ENCODE results near the gene PRRX1.

DNA sequence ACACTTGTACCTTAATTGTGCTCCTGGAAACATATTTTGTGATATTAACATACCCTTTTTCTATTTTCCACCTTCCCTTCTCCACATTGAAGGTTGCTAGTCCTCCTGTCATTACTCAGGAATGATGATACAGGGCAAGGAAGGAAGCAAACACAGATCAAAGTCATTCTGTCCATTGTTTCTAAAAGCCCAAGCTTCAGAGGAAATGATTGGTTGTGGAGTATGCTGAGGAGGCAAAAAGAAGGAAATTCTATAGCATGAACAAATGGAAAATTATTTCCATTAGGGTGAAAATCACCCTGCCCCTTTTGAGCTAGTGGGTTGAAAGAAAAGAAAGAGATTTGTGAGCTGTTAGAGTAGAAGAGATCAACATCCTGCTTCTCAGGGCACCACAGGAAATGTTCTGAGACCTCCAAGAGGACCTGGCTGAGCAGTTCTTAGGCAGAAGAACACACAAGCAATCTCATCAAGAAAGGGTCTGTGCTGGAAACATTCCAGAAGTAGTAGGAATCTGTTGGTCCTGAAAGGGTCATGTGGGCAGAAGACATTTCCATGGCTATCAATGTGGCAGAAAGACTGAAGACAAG, 29.0 kb upstream of the PRRX1 start:
- TF ChIP-seq POLR2A (IDR thresholded peaks at IDR 0.05), result no peak
- TF ChIP-seq, protein P1, sequence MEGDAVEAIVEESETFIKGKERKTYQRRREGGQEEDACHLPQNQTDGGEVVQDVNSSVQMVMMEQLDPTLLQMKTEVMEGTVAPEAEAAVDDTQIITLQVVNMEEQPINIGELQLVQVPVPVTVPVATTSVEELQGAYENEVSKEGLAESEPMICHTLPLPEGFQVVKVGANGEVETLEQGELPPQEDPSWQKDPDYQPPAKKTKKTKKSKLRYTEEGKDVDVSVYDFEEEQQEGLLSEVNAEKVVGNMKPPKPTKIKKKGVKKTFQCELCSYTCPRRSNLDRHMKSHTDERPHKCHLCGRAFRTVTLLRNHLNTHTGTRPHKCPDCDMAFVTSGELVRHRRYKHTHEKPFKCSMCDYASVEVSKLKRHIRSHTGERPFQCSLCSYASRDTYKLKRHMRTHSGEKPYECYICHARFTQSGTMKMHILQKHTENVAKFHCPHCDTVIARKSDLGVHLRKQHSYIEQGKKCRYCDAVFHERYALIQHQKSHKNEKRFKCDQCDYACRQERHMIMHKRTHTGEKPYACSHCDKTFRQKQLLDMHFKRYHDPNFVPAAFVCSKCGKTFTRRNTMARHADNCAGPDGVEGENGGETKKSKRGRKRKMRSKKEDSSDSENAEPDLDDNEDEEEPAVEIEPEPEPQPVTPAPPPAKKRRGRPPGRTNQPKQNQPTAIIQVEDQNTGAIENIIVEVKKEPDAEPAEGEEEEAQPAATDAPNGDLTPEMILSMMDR (IDR thresholded peaks at IDR 0.05), result no peak

Measured in Peyer's patch (tissue), 4 donors.